HEK293 (cell line): ENCODE results near the gene ATP8A1.

Source experiments
- CTCF ChIA-PET: fragments of 350-600 bp; formaldehyde crosslinking; extraction: SDS; loops from one replicate; lab custom pipeline; 2021; ENCODE audit warnings: antibody characterized with exemption; lab: Yijun Ruan, JAX
- POLR2A ChIA-PET: fragments of 300-600 bp; formaldehyde crosslinking; extraction: SDS; loops from one replicate; lab custom pipeline; 2020; ENCODE audit warnings: antibody characterized with exemption, inconsistent platforms; lab: Yijun Ruan, JAX
- H3K27ac ChIP-seq: fragments of 200-500 bp; sonication (Bioruptor generic); 2 replicates; pipeline ENCODE4 v1.5.1; 2014; ENCODE audit warnings: low read depth, low read length, control low read depth, inconsistent platforms; ENCODE audit errors: extremely low read depth
- H3K36me3 ChIP-seq, 2 experiments: fragments of 200-500 bp in 1 of 2; sonication (Bioruptor generic) in 1 of 2; 1 replicate in 1 of 2; 2 replicates in 1 of 2; pipeline ENCODE4 v1.5.1; 2014 to 2017; ENCODE audit warnings: inconsistent platforms in 2 of 2, low read length in 2 of 2; ENCODE audit not compliant: control insufficient read depth in 2 of 2, insufficient read depth in 1 of 2
- H3K4me1 ChIP-seq: fragments of 200-500 bp; sonication (Bioruptor generic); 2 replicates; pipeline ENCODE4 v1.5.1; 2014; ENCODE audit warnings: mild to moderate bottlenecking, low read length, inconsistent platforms; ENCODE audit not compliant: control insufficient read depth, insufficient read depth
- H3K4me3 ChIP-seq: 2 replicates; pipeline ENCODE4 v1.5.1; 2011; ENCODE audit warnings: low read depth, mild to moderate bottlenecking, control low read depth, low read length, moderate library complexity
- H3K9me3 ChIP-seq: fragments of 200-500 bp; sonication (Bioruptor generic); 2 replicates; pipeline ENCODE4 v1.5.1; 2014; ENCODE audit warnings: low read depth, low read length, inconsistent platforms; ENCODE audit not compliant: control insufficient read depth, insufficient read depth
- HOXA7 ChIP-seq: sonication (generic); formaldehyde crosslinking; IDR thresholded peaks from 2 replicates; pipeline ENCODE4 v1.8.1; 2022; ENCODE audit warnings: missing genetic modification reagents, borderline replicate concordance
- IKZF3 ChIP-seq: fragments of 450-650 bp; IDR thresholded peaks from 2 replicates; pipeline ENCODE4 v1.5.0; 2018; ENCODE audit warnings: missing biosample characterization, mild to moderate bottlenecking, missing genetic modification characterization, moderate library complexity
- KLF9 ChIP-seq: fragments of 450-650 bp; formaldehyde crosslinking; IDR thresholded peaks from 2 replicates; pipeline ENCODE4 v1.5.1; 2016; ENCODE audit warnings: missing biosample characterization, missing genetic modification characterization, low read depth
- SCRT1 ChIP-seq: fragments of 450-650 bp; formaldehyde crosslinking; IDR thresholded peaks from 2 replicates; pipeline ENCODE4 v1.5.1; 2016; ENCODE audit warnings: missing biosample characterization, missing genetic modification characterization, borderline replicate concordance
- TRIM28 ChIP-seq: IDR thresholded peaks from 2 replicates; pipeline ENCODE4 v1.6.1; 2011; ENCODE audit warnings: low read length, control low read depth, borderline replicate concordance
- ZFHX2 ChIP-seq: fragments of 450-650 bp; formaldehyde crosslinking; conservative IDR thresholded peaks from 2 replicates; pipeline ENCODE4 v1.5.1; 2016; ENCODE audit warnings: missing biosample characterization, missing genetic modification characterization
- ZNF155 ChIP-seq: fragments of 450-650 bp; formaldehyde crosslinking; IDR thresholded peaks from 2 replicates; pipeline ENCODE4 v1.5.1; 2016; ENCODE audit warnings: missing biosample characterization, missing genetic modification characterization
- ZNF174 ChIP-seq: fragments of 450-650 bp; formaldehyde crosslinking; IDR thresholded peaks from 2 replicates; pipeline ENCODE4 v1.5.0; 2017; ENCODE audit warnings: missing biosample characterization, mild to moderate bottlenecking, missing genetic modification characterization
- ZNF311 ChIP-seq: fragments of 450-650 bp; formaldehyde crosslinking; IDR thresholded peaks from 2 replicates; pipeline ENCODE4 v1.5.1; 2017; ENCODE audit warnings: missing biosample characterization, missing genetic modification characterization, borderline replicate concordance
- ZNF416 ChIP-seq: fragments of 450-650 bp; formaldehyde crosslinking; IDR thresholded peaks from 2 replicates; pipeline ENCODE4 v1.5.1; 2016; ENCODE audit warnings: missing biosample characterization, missing genetic modification characterization
- ZNF426 ChIP-seq: fragments of 450-650 bp; formaldehyde crosslinking; IDR thresholded peaks from 2 replicates; pipeline ENCODE4 v1.5.1; 2017; ENCODE audit warnings: missing biosample characterization, missing genetic modification characterization, mild to moderate bottlenecking, inconsistent platforms, moderate library complexity
- ZNF473 ChIP-seq: fragments of 450-650 bp; formaldehyde crosslinking; IDR thresholded peaks from 2 replicates; pipeline ENCODE4 v1.5.1; 2017; ENCODE audit warnings: missing biosample characterization, missing genetic modification characterization
- ZNF510 ChIP-seq: fragments of 450-650 bp; formaldehyde crosslinking; IDR thresholded peaks from 2 replicates; pipeline ENCODE4 v1.5.1; 2018; ENCODE audit warnings: mild to moderate bottlenecking, missing genetic modification characterization, missing biosample characterization; ENCODE audit not compliant: insufficient replicate concordance
- ZNF521 ChIP-seq: fragments of 450-650 bp; formaldehyde crosslinking; IDR thresholded peaks from 2 replicates; pipeline ENCODE4 v1.5.1; 2017; ENCODE audit warnings: missing biosample characterization, mild to moderate bottlenecking, missing genetic modification characterization
- ZNF623 ChIP-seq: fragments of 450-650 bp; formaldehyde crosslinking; IDR thresholded peaks from 2 replicates; pipeline ENCODE4 v1.5.1; 2016; ENCODE audit warnings: missing biosample characterization, missing genetic modification characterization
- ZNF658 ChIP-seq: fragments of 450-650 bp; formaldehyde crosslinking; IDR thresholded peaks from 2 replicates; pipeline ENCODE4; 2016; ENCODE audit warnings: missing biosample characterization, missing genetic modification characterization
- ZNF677 ChIP-seq: fragments of 450-650 bp; IDR thresholded peaks from 2 replicates; pipeline ENCODE4 v1.5.0; 2018; ENCODE audit warnings: missing biosample characterization, mild to moderate bottlenecking, missing genetic modification characterization, moderate library complexity
- TF ChIP-seq, protein P1 (sequence below): sonication (generic); formaldehyde crosslinking; IDR thresholded peaks from 2 replicates; pipeline ENCODE4 v1.8.1; 2022; ENCODE audit warnings: mild to moderate bottlenecking, moderate library complexity, missing genetic modification reagents
- TF ChIP-seq, protein P2 (sequence below): fragments of 450-650 bp; formaldehyde crosslinking; IDR thresholded peaks from 2 replicates; pipeline ENCODE4 v1.5.0; 2017; ENCODE audit warnings: missing biosample characterization, missing genetic modification characterization, borderline replicate concordance
- TF ChIP-seq, protein P3 (sequence below): fragments of 450-650 bp; formaldehyde crosslinking; IDR thresholded peaks from 2 replicates; pipeline ENCODE4 v1.5.1; 2016; ENCODE audit warnings: missing biosample characterization, missing genetic modification characterization
- TF ChIP-seq, protein P4 (sequence below): fragments of 450-650 bp; formaldehyde crosslinking; IDR thresholded peaks from 2 replicates; pipeline ENCODE4 v1.5.1; 2016; ENCODE audit warnings: missing biosample characterization, missing genetic modification characterization, low read depth

Gene ATP8A1

DNA sequence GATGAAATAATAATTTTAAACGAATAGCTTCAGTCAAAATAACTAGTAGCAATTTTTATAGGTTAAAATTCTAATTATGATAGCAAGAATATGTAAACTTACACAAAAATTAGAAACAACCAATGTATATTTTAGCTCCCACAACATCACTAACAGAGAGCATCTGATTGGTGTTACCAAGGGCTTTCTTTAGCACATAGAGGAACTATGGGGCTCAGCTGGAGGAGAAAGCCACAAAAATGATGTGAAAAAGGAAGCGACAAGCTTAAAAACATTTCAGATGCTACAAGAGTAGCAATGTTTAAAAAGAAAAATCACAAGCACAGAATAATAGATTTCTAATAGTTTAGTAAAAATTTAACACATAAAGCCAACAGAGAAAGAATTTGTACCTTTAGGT is 56.3 kb downstream of the ATP8A1 start (continued):
- TF ChIP-seq ZNF174 (tag by site-specific recombination): no peak
- TF ChIP-seq ZNF521 (tag by site-specific recombination): no peak
- no peak for TF ChIP-seq ZNF416 (tag by site-specific recombination)

DNA sequence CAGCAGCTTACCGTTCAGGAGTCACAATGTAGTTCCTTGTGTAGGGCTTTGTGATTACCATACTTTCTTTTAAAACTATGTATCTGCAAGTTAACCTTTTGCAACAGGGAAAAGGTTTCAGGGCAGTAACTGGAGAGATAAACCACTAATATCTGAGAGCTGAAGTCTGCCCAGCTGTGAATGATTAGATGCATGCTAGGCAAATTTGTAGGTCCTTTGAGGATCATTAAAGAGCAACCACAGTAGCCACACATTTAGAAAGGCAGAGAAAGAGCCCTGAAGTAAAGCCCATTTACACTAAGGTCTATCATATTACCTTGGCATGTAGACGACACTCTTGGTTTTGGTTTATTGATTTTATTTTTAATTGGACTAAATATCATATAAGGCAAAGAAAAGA is 60.0 kb downstream of the ATP8A1 start:
- ChIA-PET CTCF (no interaction called here), POLR2A (no interaction called here)
- Histone ChIP-seq H3K36me3 (no peaks in the 10 kb centered on the region), H3K9me3 (no peaks in the 10 kb centered on the region), H3K4me1 (no peaks in the 10 kb centered on the region), H3K4me3 (no peak overlapping the region), H3K27ac (no peak overlapping the region)
- no peak for TF ChIP-seq TRIM28
- TF ChIP-seq ZNF426 (tag by site-specific recombination): no peak
- TF ChIP-seq SCRT1: no peak

DNA sequence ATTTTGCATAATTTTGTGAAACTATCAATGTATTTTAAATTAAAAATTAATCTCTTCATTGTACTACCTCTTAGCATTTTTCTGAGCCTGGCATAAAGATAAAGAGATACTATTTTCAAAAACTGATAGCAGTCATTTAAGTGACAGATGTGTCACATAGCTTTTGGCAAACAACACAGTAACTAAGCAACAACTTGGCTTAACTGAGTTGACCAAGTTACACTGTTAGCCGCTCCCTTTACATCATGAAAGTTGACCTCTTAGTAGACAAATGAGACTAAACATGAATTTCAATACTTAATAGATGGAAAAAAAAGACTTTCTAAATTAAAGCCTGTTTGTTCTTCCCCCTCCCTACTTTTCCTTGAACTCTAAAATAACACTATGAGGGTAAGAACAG is 62.0 kb downstream of the ATP8A1 start:
- TF ChIP-seq, protein P1, sequence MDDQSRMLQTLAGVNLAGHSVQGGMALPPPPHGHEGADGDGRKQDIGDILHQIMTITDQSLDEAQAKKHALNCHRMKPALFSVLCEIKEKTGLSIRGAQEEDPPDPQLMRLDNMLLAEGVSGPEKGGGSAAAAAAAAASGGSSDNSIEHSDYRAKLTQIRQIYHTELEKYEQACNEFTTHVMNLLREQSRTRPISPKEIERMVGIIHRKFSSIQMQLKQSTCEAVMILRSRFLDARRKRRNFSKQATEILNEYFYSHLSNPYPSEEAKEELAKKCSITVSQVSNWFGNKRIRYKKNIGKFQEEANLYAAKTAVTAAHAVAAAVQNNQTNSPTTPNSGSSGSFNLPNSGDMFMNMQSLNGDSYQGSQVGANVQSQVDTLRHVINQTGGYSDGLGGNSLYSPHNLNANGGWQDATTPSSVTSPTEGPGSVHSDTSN (CRISPR knock-in tag): no peak
- TF ChIP-seq, protein P2, sequence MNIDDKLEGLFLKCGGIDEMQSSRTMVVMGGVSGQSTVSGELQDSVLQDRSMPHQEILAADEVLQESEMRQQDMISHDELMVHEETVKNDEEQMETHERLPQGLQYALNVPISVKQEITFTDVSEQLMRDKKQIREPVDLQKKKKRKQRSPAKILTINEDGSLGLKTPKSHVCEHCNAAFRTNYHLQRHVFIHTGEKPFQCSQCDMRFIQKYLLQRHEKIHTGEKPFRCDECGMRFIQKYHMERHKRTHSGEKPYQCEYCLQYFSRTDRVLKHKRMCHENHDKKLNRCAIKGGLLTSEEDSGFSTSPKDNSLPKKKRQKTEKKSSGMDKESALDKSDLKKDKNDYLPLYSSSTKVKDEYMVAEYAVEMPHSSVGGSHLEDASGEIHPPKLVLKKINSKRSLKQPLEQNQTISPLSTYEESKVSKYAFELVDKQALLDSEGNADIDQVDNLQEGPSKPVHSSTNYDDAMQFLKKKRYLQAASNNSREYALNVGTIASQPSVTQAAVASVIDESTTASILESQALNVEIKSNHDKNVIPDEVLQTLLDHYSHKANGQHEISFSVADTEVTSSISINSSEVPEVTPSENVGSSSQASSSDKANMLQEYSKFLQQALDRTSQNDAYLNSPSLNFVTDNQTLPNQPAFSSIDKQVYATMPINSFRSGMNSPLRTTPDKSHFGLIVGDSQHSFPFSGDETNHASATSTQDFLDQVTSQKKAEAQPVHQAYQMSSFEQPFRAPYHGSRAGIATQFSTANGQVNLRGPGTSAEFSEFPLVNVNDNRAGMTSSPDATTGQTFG (tag by site-specific recombination): no peak
- TF ChIP-seq ZNF473 (tag by site-specific recombination) (no peak), ZFHX2 (tag by site-specific recombination) (no peak), ZNF311 (no peak)
- TF ChIP-seq, protein P3, sequence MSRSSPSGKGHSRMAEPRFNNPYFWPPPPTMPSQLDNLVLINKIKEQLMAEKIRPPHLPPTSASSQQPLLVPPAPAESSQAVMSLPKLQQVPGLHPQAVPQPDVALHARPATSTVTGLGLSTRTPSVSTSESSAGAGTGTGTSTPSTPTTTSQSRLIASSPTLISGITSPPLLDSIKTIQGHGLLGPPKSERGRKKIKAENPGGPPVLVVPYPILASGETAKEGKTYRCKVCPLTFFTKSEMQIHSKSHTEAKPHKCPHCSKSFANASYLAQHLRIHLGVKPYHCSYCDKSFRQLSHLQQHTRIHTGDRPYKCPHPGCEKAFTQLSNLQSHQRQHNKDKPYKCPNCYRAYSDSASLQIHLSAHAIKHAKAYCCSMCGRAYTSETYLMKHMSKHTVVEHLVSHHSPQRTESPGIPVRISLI (tag by site-specific recombination): no peak
- no peak overlapping the region for H3K4me3 ChIP-seq

DNA sequence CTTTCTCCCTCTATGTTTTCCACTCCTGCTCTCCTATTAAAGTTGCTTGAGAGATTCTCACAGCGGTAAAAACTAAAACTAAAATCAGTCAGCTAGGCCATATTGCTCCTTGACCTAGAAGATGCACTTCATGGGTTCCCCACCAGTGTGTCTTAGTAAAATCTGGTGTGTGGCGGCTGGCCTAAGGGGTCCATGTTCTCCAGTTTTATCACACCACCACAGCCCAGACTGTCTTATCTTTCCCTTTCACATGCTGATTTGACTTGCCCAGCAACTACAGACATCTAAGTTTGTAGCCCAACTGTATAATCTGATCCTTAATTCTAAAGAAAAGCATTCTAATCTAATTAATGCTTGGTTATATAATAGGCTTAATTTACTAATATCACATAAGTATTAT is 68.0 kb downstream of the ATP8A1 start:
- no peaks in the 10 kb centered on the region for H3K4me1 ChIP-seq
- H3K4me3 ChIP-seq: no peak overlapping the region
- ChIA-PET POLR2A (no interaction called here), CTCF (no interaction called here)
- TF ChIP-seq, protein P4, sequence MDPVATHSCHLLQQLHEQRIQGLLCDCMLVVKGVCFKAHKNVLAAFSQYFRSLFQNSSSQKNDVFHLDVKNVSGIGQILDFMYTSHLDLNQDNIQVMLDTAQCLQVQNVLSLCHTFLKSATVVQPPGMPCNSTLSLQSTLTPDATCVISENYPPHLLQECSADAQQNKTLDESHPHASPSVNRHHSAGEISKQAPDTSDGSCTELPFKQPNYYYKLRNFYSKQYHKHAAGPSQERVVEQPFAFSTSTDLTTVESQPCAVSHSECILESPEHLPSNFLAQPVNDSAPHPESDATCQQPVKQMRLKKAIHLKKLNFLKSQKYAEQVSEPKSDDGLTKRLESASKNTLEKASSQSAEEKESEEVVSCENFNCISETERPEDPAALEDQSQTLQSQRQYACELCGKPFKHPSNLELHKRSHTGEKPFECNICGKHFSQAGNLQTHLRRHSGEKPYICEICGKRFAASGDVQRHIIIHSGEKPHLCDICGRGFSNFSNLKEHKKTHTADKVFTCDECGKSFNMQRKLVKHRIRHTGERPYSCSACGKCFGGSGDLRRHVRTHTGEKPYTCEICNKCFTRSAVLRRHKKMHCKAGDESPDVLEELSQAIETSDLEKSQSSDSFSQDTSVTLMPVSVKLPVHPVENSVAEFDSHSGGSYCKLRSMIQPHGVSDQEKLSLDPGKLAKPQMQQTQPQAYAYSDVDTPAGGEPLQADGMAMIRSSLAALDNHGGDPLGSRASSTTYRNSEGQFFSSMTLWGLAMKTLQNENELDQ (tag by site-specific recombination): no peak
- no peak for TF ChIP-seq IKZF3 (tag by site-specific recombination)
- TF ChIP-seq ZNF658: no peak
- TF ChIP-seq ZNF155 (tag by site-specific recombination): no peak
- no peak for TF ChIP-seq ZNF623 (tag by site-specific recombination)
- no peak for TF ChIP-seq ZNF510
- no peak for TF ChIP-seq ZNF677 (tag by site-specific recombination)
- no peak for TF ChIP-seq KLF9 (tag by site-specific recombination)
- no peak for TF ChIP-seq HOXA7 (CRISPR knock-in tag)
- H3K9me3 ChIP-seq: no peaks in the 10 kb centered on the region
- no peak overlapping the region for H3K27ac ChIP-seq
- peaks cover 0 to 8% of the 10 kb centered on the region in 2 experiments; a peak in 1 of 3 replicates for H3K36me3 ChIP-seq

More for the DNA sequence above, 62.0 kb downstream of the ATP8A1 start:
- POLR2A ChIA-PET: no interaction called here
- Histone ChIP-seq H3K4me1 (no peaks in the 10 kb centered on the region), H3K9me3 (no peaks in the 10 kb centered on the region), H3K27ac (no peak overlapping the region), H3K36me3 (no peaks in the 10 kb centered on the region)
- CTCF ChIA-PET: no interaction called here
